HL-60 (cell line): ENCODE results near the gene MAP2.

ENCODE experiments used
- POLR2AphosphoS5 ChIP-seq: IDR thresholded peaks from 2 replicates; pipeline ENCODE4 v1.6.1; 2012; ENCODE audit warnings: low read depth
- TF ChIP-seq, protein P1 (sequence below): IDR thresholded peaks from one replicate; pipeline ENCODE4 v1.5.1; 2011; ENCODE audit warnings: low read length, control low read depth, inconsistent platforms; ENCODE audit not compliant: insufficient read depth
- TF ChIP-seq, protein P2 (sequence below): IDR thresholded peaks from 2 replicates; pipeline ENCODE4 v1.6.1; 2012; ENCODE audit warnings: low read depth; ENCODE audit not compliant: insufficient replicate concordance

- TF ChIP-seq, protein P1, sequence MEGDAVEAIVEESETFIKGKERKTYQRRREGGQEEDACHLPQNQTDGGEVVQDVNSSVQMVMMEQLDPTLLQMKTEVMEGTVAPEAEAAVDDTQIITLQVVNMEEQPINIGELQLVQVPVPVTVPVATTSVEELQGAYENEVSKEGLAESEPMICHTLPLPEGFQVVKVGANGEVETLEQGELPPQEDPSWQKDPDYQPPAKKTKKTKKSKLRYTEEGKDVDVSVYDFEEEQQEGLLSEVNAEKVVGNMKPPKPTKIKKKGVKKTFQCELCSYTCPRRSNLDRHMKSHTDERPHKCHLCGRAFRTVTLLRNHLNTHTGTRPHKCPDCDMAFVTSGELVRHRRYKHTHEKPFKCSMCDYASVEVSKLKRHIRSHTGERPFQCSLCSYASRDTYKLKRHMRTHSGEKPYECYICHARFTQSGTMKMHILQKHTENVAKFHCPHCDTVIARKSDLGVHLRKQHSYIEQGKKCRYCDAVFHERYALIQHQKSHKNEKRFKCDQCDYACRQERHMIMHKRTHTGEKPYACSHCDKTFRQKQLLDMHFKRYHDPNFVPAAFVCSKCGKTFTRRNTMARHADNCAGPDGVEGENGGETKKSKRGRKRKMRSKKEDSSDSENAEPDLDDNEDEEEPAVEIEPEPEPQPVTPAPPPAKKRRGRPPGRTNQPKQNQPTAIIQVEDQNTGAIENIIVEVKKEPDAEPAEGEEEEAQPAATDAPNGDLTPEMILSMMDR: no peak
- no peak for TF ChIP-seq POLR2AphosphoS5
- TF ChIP-seq, protein P2, sequence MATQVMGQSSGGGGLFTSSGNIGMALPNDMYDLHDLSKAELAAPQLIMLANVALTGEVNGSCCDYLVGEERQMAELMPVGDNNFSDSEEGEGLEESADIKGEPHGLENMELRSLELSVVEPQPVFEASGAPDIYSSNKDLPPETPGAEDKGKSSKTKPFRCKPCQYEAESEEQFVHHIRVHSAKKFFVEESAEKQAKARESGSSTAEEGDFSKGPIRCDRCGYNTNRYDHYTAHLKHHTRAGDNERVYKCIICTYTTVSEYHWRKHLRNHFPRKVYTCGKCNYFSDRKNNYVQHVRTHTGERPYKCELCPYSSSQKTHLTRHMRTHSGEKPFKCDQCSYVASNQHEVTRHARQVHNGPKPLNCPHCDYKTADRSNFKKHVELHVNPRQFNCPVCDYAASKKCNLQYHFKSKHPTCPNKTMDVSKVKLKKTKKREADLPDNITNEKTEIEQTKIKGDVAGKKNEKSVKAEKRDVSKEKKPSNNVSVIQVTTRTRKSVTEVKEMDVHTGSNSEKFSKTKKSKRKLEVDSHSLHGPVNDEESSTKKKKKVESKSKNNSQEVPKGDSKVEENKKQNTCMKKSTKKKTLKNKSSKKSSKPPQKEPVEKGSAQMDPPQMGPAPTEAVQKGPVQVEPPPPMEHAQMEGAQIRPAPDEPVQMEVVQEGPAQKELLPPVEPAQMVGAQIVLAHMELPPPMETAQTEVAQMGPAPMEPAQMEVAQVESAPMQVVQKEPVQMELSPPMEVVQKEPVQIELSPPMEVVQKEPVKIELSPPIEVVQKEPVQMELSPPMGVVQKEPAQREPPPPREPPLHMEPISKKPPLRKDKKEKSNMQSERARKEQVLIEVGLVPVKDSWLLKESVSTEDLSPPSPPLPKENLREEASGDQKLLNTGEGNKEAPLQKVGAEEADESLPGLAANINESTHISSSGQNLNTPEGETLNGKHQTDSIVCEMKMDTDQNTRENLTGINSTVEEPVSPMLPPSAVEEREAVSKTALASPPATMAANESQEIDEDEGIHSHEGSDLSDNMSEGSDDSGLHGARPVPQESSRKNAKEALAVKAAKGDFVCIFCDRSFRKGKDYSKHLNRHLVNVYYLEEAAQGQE: no peak
Measured at GRCh38 chr2:209577376-209578357, 153.8 kb downstream of the MAP2 start.
